Stimulated activated CD4-positive, alpha-beta T cell treated with anti-CD3 and anti-CD28 coated beads, Interleukin-12 subunit alpha, Interleukin-12 subunit beta, amount 100 ng/mL, for 4 hours (primary cell): ENCODE measurements around the gene NOTUM.
"Not testable (repeated sequence)": the region's sequence is repeated elsewhere in the genome, so short reads cannot be mapped to it uniquely, and the experiment has no call there.

ENCODE experiments used
- DNase-seq: peaks from one replicate; pipeline ENCODE4 v3.0.0-alpha.2; 2020

Gene NOTUM

DNA sequence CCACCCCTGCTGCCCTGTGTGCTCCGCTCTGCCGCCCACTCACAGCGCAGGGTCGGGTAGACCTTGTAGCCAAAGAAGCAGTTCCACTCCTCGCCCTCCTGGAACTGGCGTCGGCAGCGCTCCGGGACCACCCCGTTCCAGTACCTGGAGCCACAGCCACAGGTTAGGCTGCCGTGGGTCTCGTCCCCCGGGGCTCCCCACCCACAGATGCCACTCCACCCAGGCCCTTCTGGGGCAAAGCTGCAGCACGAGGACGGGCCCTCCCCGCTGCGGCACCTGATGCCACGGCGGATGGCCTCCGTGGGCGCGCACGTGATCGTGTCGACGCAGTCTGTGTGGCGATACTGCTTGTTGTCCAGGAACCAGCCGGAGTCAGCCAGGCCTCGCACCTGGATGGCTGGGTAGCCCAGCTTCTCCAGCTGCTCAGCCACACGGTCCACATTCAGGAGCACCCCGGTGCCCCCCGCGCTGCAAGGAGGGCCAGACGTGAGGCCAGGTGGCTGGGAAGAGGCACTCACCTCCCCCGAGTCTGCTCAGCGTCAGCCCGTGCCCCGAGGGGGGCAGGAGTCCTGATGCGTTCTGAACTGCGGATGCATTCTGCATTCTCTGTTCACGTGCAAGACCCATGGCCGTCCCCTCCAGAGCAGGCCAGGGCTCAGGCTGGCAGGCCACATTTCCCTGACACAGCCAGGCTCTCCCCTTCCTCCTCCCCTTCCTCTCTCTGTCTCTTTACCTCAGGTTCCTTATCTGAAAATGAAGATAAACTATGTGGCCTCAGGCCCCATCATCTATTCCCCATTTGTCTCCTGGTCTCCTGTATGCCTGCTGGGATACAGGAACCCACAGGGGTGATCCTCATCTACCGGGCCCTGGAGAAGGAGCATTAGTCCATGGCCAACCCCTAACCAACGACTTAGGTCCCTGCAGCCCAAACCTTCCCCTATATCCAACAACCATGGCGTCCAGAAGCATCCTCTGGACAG lies 4.1 kb downstream of the NOTUM start:
- DNase-seq = no peak

DNA sequence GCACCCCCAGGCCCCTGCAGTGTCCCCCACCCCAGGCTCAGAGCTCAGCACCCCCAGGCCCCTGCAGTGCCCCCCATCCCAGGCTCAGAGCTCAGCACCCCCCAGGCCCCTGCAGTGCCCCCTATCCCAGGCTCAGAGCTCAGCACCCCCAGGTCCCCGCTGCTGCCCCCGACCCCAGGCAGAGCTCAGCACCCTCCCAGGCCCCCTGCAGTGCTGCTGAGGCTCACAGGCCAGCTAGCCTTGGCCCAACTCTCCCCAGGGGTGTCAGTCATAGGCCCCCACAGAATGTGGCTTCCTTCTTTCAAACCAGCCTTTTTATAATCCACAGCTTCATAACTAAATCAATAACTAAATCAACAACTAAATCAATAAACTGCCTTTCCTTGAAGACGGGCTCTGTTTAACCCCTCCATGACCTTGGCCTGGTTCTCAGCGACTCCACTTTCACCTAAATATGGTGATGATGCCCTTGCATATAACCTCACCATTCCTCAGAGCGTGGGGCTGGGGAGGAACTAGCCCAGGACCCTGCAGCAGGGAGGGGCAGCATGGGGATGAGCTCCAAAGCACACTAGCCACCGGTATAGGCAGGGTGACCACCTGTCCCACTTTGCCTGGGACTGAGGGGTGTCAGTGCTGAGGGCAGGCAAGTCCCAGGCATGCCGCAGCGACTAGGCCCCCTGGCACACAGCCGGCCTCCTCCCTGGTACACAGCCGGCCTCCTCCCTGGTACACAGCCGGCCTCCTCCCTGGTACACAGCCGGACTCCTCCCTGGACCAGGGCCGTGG lies 5.0 kb downstream of the NOTUM start:
- DNase-seq = no peak

DNA sequence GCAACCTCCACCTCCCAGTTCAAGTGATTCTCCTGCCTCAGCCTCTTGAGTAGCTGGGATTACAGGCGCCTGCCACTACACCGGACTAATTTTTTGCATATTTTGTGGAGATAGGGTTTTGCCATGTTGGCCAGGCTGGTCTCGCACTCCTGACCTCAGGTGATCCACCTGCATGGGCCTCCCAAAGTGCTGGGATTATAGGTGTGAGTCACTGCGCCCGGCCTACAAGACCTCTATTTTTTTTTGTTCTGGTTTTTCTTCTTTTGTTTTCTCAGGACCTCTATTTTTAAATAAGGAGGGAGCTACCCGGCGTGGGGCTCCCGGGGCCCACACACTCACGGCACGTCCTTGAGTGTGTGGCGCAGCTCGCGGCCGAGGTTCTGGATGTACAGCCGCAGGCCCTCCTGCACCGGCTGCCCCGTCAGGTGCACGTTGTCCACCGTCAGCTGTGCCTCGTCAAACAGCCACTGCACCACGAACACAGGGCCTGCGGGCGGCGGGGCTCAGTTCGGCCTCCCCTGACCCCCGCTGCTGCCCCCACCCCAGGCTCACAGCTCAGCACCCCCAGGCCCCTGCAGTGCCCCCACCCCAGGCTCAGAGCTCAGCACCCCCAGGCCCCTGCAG lies 5.8 kb downstream of the NOTUM start:
- no peak for DNase-seq

DNA sequence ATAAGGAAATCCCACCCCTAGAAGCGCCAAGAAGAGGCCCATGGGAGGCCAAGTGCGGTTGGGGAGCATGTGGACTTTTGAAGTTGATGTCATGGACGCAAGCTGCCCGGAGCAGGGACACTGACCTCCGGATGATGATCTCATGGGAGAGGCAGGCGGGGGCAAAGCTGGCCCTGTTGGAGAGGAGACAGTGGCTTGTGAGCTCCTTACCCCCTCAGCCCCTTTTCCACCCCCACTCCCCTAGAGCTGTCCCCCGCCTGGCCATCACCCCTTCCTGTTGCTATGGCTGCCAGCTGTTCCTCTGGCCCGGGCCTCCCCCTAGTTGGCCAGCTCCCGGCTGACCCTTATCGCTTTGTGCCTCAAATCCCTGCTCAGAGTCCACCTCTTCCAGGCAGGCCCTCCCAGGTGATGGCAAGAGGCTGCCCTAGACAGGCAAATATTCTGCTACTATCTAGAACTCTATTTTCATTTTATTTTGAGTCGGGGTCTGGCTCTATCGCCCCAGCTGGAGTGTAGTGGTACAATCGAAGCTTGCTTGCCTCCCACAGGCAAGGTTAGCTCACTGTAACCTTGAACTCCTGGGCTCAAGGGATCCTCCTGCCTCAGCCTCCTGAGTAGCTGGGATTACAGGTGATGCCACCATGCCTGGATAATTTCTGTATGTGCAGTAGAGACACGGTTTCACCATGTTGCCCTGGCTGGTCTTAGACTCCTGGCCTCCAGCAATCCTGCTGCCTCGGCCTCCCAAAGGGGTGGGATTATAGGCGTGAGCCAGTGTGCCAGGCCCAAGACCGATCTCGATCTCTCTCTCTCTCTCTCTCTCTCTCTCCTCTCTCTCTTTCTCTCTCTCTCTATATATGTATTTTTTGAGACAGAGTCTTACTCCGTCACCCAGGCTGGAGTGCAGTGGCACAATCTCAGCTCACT lies 6.6 kb downstream of the NOTUM start:
- no peak for DNase-seq

DNA sequence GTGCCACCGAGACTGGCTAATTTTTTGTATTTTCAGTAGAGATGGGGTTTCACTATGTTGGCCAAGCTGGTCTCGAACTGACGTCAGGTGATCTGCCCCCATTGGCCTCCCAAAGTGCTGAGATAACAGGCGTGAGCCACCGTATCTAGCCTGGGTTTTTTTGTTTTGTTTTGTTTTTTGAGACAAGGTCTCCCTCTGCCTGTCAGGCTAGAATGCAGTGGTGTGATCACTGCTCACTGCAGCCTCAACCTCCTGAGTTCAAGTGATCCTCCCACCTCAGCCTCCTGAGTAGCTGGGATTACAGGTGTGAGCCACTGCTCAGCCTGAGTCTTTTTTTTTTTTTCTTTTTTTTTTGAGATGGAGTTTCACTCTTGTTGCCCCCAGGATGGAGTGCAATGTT lies 7.5 kb downstream of the NOTUM start:
- DNase-seq = not testable (repeated sequence)

DNA sequence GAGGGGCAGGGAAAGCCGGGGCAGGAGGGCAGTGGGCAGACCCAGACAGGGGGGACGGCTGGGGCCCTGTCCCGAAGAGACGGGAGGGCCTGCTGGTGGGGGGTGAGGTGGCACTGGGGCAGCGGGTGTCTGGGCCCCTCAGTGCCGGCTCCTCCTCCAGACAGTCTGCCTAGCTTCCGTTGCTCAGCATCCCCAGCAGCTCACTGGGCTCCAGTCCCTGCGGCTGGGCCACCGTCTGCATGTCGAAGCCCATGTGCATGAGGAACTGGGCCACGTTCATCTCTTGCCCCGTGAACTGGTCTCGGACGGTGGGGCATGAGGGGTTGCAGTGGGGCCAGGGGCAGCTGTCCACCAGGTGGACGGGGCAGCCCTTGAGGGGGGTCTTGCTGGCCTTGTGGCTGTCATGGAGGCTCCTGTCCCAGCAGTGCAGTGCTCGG lies 8.2 kb downstream of the NOTUM start:
- no peak for DNase-seq

DNA sequence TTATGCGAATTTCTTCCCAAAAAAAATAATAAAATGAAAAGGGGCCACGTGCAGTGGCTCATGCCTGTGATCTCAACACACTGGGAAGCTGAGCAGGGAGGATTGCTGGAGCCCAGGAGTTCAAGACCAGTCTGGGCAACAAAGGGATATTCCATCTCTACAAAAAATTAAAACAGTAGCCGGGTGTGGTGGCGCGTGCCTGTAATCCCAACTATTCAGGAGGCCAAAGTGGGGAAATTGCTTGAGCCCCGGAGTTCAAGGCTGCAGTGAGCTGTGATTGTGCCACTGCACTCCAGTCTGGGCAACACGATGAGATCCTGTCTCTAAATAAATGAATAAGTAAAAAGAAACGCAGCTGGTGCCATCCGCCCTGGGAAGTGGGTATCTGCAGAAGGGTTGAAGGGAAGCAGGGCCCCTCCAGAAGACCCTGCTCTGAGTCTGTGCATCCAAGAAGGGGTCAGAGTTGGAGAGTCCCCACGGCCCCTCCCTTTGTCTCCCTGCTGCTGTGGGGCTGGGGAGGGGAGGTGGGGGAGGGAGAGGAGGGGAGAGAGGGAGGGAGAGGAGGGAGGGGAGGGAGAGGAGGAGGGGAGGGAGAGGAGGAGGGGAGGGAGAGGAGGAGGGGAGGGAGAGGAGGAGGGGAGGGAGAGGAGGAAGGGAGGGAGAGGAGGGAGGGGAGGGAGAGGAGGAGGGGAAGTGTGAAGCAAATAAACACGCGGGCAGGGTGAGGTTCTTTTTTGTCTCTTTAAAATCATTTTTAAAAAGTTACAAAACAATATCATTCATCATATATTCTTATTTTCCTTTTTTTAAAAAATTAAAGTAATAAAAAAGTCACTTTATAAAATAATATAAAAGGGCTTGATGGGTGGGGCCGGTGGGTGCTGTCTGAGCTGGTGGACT lies 9.0 kb downstream of the NOTUM start:
- no peak for DNase-seq

DNA sequence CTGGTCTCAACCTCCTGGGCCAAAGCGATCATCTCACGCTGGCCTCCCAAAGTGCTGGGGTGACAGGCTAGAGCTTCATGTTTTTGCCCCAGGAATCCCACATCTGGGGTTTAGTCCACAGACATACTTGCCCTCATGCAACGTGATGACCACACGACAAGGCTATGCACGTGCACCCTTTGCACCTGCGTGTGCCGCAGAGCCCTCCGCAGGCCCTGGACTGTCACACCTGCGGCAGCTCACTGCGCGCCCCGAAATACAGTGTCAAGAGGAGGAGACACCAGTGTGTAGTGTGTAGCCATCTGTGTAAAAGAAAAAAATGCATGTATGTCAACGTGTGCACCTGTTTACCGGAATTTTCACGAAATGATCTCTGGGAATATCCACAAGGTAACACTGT lies 10.5 kb downstream of the NOTUM start:
- no peak for DNase-seq

DNA sequence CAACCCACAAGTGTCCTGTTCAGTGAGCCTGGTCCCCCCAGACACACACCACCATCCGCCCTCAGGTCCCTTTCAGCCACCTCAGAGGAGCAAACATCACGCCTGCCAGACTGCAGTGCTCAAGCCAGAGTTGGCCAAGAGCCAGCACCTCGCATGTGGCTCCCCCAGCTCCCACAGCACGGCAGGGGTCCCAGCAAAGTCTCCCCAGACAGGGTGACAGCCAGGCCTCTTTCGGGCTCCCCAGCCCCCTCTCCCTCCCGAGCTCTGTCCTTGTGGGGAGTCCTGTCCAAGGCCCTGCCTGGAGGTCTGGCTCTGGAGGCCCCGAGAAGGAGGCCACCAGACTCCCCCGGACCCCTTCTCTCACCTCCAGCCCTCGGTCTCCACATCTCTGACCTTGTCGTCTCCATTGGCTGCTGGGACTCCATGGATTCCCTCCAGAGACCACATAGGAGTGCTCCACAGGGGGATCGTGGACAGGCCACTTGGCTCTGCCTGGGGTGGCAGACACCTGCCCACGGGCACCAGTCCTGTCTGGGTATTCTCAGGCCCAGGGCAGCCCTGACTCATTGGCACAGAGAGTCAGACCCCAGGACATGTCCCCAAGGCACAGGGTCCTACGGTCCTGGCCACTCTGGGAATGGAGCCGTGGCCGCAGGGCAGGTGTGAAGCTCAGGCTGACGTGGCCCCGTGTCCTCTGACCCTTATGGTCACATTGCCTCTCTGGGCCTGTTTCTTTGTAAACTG lies 12.2 kb downstream of the NOTUM start:
- no peak for DNase-seq

DNA sequence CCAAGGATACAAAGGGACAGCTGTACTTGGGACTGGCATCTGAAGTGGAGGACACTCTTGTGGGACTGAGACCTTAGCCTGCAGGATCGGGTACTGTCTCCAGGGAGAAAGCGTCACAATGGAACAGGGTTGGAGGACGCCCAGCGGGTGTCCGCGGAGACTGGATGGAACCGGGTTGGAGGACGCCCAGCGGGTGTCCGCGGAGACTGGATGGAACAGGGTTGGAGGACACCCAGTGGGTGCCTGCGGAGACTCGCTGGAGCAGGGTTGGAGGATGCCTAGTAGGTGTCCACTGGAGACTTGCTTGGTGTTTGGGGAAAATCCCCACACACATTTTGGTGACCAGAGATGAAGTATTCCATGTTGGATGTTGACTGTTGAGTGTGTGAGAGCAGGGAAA lies 13.8 kb downstream of the NOTUM start, which contains the start of gene MYADML2:
MYADML2 (minus strand) TSS at position 45 of the 400 bp plus-strand sequence. CDS start 5,492 bp downstream, outside the sequence.
- DNase-seq = no peak

DNA sequence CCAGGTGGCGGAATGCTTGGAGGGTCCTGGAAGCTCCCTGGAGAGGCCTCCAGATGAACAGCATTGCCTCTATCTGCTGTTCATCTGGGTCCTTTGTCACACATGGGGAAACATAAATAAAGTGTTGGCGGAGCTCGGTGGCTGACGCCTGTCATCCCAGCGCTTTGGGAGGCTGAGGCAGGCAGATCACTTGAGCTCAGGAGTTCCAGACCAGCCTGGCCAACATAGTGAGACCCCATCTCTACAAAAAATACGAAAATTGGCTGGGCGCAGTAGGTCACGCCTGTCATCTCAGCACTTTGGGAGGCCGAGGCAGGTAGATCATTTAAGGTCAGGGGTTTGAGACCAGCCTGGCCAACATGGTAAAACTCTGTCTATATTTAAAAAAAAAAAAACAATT lies 16.1 kb downstream of the NOTUM start:
- no peak for DNase-seq

DNA sequence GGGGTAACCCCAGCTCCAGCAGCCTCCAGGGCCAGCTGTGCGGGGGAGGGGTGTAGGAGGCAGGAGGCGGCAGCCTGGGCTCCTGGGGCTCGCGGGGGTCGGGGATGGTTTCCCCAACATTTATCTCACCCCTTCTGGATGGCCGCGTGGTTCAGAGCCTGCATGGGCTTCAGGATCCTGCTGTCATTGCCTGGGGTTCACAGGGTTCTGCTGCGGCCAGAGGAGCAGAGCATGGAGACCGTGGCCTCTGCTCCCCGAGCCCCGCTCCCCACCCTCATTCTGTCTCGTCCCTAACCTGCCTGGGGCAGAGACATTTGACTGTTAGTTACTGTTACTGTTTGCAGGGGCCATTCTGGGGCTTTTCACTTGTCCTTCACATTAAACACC lies 18.8 kb downstream of the NOTUM start:
- no peak for DNase-seq

DNA sequence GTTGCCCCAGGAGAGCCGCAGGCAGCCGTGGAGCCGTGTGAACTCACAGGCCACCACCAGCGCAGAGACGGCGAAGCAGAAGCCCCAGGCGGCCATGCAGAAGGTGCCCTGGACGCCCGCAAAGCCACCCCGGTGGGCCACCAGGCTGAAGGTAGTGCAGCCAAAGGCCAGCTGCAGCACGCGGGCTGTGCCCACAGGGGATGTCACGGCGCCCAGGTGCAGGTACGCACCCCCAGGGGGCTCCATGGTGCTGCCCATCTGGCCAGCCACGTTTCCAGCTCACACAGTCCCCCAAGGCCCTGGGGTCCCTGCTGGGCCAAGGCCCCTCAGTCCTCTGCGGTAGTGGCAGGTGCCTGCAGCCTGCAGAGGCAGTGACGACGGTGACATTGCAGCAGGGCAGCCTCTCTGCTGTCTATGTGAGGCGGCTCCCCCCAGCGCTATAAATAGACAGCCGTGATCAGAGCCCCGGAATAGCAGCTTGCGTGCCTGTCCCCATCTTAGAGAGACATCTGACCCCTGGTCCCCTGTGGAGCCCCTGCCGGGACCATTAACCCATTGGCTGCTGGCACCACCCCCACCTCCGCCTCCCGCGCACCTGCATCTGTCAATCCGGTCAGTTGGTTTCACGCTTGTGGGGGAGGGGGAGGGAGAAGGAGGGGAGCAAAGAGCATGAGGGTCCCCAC lies 19.4 kb downstream of the NOTUM start:
- no peak for DNase-seq

DNA sequence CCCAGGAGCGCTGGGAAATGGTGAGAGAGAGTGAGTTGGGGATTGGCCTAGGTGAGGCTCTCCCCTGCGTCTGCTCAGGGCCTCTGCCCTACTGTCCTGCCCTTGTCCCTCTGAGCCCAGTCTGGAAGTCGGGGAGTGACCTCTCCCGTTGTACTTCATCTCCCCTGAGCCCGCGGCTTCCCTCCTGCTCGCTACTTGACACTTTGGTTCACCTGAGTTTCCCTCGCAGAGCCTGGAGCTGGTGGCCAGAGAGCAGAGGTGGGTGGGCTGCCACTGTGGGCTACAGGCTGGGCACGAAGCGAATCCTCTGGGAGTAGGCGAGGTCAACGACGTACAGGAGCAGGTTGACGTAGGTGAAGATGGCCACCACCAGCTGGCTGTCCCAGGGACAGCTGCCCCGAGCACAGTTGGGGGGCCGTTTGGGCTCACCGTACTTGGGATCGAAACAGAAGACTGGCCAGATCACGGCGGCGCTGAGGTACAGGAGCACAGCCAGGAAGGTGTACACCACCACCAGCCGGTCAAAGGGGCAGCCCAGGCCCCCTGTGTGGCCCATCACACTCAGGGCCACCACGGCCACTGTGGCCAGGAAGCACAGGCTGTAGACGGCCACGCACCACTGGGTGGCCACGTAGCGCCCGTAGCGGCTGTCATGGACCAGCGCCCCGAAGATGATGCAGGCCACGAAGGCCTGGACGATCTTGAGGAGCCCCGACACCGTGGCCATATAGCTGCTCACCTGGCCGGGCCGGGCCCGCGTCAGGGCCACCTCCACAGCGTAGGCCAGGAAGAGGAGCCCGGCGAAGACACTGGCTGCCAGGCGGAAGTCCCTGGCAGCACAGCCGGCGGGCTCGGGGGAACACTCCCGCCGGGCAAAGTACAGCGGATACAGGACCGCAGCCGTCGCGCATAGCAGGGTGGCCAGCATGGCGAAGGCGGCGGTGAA lies 20.2 kb downstream of the NOTUM start:
- DNase-seq = no peak

DNA sequence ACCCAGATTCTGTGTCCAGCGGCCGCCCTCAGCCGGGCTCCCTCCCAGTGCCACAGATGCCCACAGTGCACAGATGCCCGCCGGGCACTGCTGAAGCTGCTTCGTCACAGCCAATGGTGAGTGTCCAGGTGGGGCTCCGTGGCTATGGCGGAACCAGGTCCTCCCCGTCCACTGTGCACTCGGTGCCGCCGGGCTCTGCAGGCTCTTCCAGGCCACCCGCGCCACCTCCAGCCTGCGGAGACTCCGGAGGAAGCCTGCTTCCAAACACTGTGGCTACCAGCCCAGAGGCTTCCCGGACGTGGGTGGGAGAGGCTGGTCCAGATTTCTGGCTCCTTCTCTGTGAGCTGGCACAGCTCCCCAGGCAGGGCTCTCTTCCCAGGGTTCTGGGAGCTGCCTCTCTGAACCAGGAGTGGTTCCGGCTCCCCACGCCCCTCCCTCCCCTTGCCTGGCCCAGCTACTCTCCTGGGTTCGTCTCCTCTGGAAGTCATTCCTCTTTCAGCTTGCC lies 21.1 kb downstream of the NOTUM start:
- no peak for DNase-seq

DNA sequence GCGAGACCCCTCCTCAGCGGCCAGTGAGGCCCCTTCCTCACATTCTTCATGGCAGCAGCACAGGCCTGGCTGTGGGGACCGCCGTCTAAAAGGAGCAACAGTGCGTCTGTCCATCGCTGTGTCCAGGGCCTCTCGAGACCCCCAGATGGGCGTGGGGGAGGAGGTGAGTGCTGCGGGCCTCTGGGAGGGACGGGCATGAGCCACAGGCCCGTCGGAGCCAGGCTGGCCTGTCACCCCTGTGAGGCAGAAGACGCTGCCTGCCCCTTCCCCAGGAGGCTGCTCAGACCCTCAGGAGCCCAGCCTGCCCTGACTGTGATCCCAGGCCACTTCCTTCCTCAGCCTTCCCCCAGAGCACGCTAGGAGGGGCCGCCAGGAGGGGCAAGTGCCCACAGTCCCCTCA lies 21.8 kb downstream of the NOTUM start:
- DNase-seq = no peak

DNA sequence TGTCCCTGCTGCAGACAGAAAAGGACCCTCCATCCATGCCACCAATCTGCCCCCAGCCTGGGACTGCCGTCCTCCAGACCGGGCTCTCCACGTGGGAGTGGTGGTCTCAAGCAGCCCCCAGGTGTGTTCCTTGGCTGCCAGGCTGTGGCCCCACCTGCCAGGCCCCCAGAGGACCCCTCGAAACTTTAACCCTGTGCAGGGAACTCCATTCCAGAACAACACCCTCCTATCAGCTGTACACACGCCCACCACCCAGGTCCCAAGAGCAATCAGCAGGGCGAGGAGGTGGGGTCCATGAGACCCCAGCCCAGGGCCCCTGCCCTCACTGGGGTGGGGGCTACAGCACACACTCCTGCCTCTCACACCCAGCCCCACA lies 25.3 kb downstream of the NOTUM start:
- no peak for DNase-seq
